ENCODE measurements around the gene KLK14. TPM values are rescaled to one million over a fixed set of nuclear protein-coding genes. Genes with fewer than 3 reads are reported as not detected.

The KLK14 gene
- total and polyA plus RNA-seq, 8 donors: 0.20 to 0.77 (median 0.32) TPM; not detected in 3

DNA sequence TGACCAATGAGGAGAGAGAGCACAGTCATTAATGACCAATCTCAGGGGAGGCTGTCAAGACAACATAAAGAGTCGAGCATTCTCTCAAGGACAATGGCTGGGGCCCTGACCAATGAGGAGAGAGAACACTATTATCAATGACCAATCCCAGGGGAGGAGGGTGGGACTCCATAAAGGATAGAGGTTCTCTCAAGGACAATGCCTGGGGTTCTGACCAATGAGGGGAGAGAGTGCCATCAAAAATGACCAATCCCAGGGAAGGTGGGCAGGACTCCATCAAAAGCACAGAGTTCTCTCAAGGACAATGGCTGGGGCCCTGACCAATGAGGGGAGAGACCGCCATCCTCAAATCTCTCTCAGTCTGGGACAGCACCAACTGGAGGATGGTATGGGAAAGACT, 53.0 kb downstream of the KLK14 start:
- WGBS, 2 donors: 64 to 70% methylated on average over 2 of the region's 2 CpGs
- DNase-seq (no peak), ATAC-seq (no peak), FAIRE-seq (no peak)
- Histone ChIP-seq H3K27me3 (no peaks in the 10 kb centered on the region), H3K4me1 (peaks cover 0 to 5% (median 0%) of the 10 kb centered on the region in 3 donors), H3K4me3 (no peak overlapping the region), H3K36me3 (no peaks in the 10 kb centered on the region), H3K27ac (no peak overlapping the region), H3K9me3 (no peaks in the 10 kb centered on the region)
- TF ChIP-seq, protein P1, sequence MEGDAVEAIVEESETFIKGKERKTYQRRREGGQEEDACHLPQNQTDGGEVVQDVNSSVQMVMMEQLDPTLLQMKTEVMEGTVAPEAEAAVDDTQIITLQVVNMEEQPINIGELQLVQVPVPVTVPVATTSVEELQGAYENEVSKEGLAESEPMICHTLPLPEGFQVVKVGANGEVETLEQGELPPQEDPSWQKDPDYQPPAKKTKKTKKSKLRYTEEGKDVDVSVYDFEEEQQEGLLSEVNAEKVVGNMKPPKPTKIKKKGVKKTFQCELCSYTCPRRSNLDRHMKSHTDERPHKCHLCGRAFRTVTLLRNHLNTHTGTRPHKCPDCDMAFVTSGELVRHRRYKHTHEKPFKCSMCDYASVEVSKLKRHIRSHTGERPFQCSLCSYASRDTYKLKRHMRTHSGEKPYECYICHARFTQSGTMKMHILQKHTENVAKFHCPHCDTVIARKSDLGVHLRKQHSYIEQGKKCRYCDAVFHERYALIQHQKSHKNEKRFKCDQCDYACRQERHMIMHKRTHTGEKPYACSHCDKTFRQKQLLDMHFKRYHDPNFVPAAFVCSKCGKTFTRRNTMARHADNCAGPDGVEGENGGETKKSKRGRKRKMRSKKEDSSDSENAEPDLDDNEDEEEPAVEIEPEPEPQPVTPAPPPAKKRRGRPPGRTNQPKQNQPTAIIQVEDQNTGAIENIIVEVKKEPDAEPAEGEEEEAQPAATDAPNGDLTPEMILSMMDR (IDR thresholded peaks at IDR 0.05): no peak
- intact Hi-C loops (cut with DNase I): loop anchor here in 1 of 3 donors (5.0 kb wide), 1 partner anchor 63 kb away; no protein-coding TSS in a partner anchor

Other genes with a start within 250 kb of the KLK14 start
- gene KLK15, start 249.3 kb downstream of the KLK14 start, total RNA-seq: not detected
- under 1 TPM; 0.07 to 0.27 TPM for gene KLK15, start 249.3 kb downstream of the KLK14 start, polyA plus RNA-seq
- not detected for gene KLK3, start 228.0 kb downstream of the KLK14 start, total RNA-seq
- gene KLK3, start 228.0 kb downstream of the KLK14 start, polyA plus RNA-seq: under 1 TPM; 0.05 to 0.27 TPM
- not detected for gene KLK2, start 209.4 kb downstream of the KLK14 start, total RNA-seq
- gene KLK2, start 209.4 kb downstream of the KLK14 start, polyA plus RNA-seq: under 1 TPM; 0.09 to 0.27 TPM
- gene KLK4, start 171.5 kb downstream of the KLK14 start, total RNA-seq: under 1 TPM in 1 of 6 donors, not detected in 5; 0.41 TPM
- gene KLK4, start 171.5 kb downstream of the KLK14 start, polyA plus RNA-seq: not detected
- gene KLK5, start 129.8 kb downstream of the KLK14 start, total RNA-seq: not detected
- under 1 TPM in 1 of 2 donors, not detected in 1; 0.11 TPM for gene KLK5, start 129.8 kb downstream of the KLK14 start, polyA plus RNA-seq
- gene KLK6, start 113.3 kb downstream of the KLK14 start, total RNA-seq: not detected
- not detected for gene KLK6, start 113.3 kb downstream of the KLK14 start, polyA plus RNA-seq
- gene KLK7, start 99.0 kb downstream of the KLK14 start, total RNA-seq: not detected
- gene KLK7, start 99.0 kb downstream of the KLK14 start, polyA plus RNA-seq: under 1 TPM in 1 of 2 donors, not detected in 1; 0.46 TPM
- not detected for gene KLK8, start 81.3 kb downstream of the KLK14 start, total RNA-seq
- gene KLK8, start 81.3 kb downstream of the KLK14 start, polyA plus RNA-seq: not detected
- 1 to 10 TPM in 1 of 6 donors, under 1 TPM in 5; 0.15 to 1.7 (median 0.44) TPM for gene KLK10, start 63.2 kb downstream of the KLK14 start, total RNA-seq
- under 1 TPM; 0.53 to 0.63 TPM for gene KLK10, start 63.2 kb downstream of the KLK14 start, polyA plus RNA-seq
- 10 to 100 TPM in 4 of 6 donors, 1 to 10 TPM in 2; 6.7 to 24.2 (median 11.4) TPM for gene KLK11, start 56.3 kb downstream of the KLK14 start, total RNA-seq
- 10 to 100 TPM; 15.5 to 28.9 TPM for gene KLK11, start 56.3 kb downstream of the KLK14 start, polyA plus RNA-seq
- gene KLK12, start 47.9 kb downstream of the KLK14 start, total RNA-seq: not detected
- not detected for gene KLK12, start 47.9 kb downstream of the KLK14 start, polyA plus RNA-seq
- gene KLK13, start 17.8 kb downstream of the KLK14 start, total RNA-seq: 1 to 10 TPM in 4 of 6 donors, under 1 TPM in 1, not detected in 1; 0.59 to 5.3 (median 1.3) TPM
- 1 to 10 TPM; 2.8 to 6.4 TPM for gene KLK13, start 17.8 kb downstream of the KLK14 start, polyA plus RNA-seq
- gene CTU1, start 25.5 kb upstream of the KLK14 start, total RNA-seq: 1 to 10 TPM; 2.9 to 8.2 (median 4.0) TPM
- gene CTU1, start 25.5 kb upstream of the KLK14 start, polyA plus RNA-seq: 1 to 10 TPM; 1.4 to 3.2 TPM
- 1 to 10 TPM in 3 of 6 donors, under 1 TPM in 3; 0.19 to 4.1 (median 1.2) TPM for gene SIGLEC9, start 42.0 kb upstream of the KLK14 start, total RNA-seq
- gene SIGLEC9, start 42.0 kb upstream of the KLK14 start, polyA plus RNA-seq: 1 to 10 TPM in 1 of 2 donors, under 1 TPM in 1; 0.80 to 1.0 TPM
- gene SIGLEC7, start 59.4 kb upstream of the KLK14 start, total RNA-seq: 1 to 10 TPM in 2 of 6 donors, under 1 TPM in 4; 0.12 to 3.0 (median 0.45) TPM
- under 1 TPM; 0.12 to 0.23 TPM for gene SIGLEC7, start 59.4 kb upstream of the KLK14 start, polyA plus RNA-seq
- gene CD33, start 142.2 kb upstream of the KLK14 start, total RNA-seq: 1 to 10 TPM in 3 of 6 donors, under 1 TPM in 3; 0.28 to 6.3 (median 1.5) TPM
- gene CD33, start 142.2 kb upstream of the KLK14 start, polyA plus RNA-seq: under 1 TPM; 0.61 to 0.75 TPM
- gene SIGLECL1, start 168.2 kb upstream of the KLK14 start, total RNA-seq: not detected
- gene SIGLECL1, start 168.2 kb upstream of the KLK14 start, polyA plus RNA-seq: not detected
- gene IGLON5, start 228.8 kb upstream of the KLK14 start, total RNA-seq: under 1 TPM in 2 of 6 donors, not detected in 4; 0.06 to 0.09 TPM
- under 1 TPM; 0.07 to 0.08 TPM for gene IGLON5, start 228.8 kb upstream of the KLK14 start, polyA plus RNA-seq